ENCODE data around the gene RPS13.
"Not testable (repeated sequence)": the region's sequence is repeated elsewhere in the genome, so short reads cannot be mapped to it uniquely, and the experiment has no call there.

Gene RPS13

GRCh38 chr11:17036666-17037658, 40.5 kb downstream of the RPS13 start:
- DNase-seq (ENCODE audit: low read depth in 2 of 2): no peak

GRCh38 chr11:17034027-17034426, 43.4 kb downstream of the RPS13 start:
- DNase-seq (ENCODE audit: low read depth in 2 of 2): not testable (repeated sequence)

GRCh38 chr11:17026487-17027082, 50.9 kb downstream of the RPS13 start:
- DNase-seq (ENCODE audit: low read depth in 2 of 2): no peak

GRCh38 chr11:17024924-17025323, 52.5 kb downstream of the RPS13 start:
- DNase-seq (ENCODE audit: low read depth in 2 of 2): no peak
